GM19455 (cell line): ENCODE measurements around the gene MOGAT1.
"Not testable (repeated sequence)": the region's sequence is repeated elsewhere in the genome, so short reads cannot be mapped to it uniquely, and the experiment has no call there.

ENCODE experiments used
- ATAC-seq: cut with Tn5 transposase; IDR thresholded peaks from one replicate; pipeline ENCODE4 v1.9.1; 2021; ENCODE audit not compliant: unreplicated experiment

MOGAT1 gene

GRCh38 chr2:222708274-222708710, 36.8 kb downstream of the MOGAT1 start:
- no peak for ATAC-seq

DNA sequence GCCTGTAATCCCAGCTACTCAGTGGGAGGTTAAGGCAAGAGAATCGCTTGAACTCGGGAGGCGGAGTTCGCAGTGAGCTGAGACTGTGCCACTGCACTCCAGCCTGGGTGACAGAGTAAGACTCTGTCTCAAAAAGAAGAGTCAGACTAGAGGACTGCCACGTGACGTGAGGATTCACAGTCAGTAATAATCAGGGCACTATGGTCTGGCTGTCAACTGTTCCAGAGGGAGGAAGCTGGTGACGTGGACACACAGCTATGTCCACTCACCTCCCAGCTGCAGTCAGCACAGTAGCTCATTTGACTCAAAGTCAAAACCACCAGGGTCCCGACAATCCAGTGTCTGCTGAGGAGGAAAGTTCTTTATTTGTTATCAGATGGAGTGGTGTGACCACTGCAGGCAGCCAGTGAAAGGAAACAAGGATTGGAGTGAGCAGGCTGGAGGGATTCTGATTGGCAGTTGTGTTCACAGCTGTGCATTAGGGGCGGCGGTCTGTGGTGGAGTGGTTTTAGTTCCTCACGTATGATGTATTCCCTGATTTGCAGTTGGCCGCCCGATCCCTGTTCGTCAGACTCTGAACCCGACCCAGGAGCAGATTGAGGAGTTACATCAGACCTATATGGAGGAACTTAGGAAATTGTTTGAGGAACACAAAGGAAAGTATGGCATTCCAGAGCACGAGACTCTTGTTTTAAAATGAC, 37.9 kb downstream of the MOGAT1 start:
- no peak for ATAC-seq

GRCh38 chr2:222710736-222711135, 39.3 kb downstream of the MOGAT1 start:
- ATAC-seq, result no peak

DNA sequence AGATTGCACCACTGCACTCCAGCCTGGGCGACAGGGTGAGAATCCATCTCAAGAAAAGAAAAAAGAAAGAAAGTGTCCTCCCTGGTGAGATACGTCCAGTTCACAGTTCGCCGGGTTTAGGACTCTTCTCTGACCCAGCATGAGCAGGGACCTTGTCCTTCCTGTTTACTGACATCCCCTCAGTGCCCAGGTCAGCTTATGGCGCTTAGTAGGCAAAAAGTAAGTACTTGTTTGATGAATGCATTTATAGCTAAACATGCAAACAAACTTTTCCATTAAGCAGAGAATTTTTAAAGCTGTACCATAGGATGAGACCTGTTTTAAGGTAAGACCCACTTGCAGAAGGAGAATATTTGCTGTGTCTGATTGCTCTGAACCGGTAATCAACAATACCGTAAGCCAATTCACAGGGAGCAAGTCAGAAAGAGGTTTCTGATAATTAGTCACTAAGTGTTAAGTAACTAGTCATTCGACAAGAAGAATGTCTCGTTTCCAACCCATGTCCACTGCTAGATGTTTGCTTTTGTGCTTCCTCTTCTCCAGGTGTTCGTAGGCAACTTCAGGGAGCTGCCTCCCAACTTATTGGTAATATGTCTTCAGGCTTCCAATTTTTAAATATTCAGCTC, 40.0 kb downstream of the MOGAT1 start:
- ATAC-seq, result no peak

GRCh38 chr2:222713002-222713401, 41.5 kb downstream of the MOGAT1 start:
- ATAC-seq, result no peak

DNA sequence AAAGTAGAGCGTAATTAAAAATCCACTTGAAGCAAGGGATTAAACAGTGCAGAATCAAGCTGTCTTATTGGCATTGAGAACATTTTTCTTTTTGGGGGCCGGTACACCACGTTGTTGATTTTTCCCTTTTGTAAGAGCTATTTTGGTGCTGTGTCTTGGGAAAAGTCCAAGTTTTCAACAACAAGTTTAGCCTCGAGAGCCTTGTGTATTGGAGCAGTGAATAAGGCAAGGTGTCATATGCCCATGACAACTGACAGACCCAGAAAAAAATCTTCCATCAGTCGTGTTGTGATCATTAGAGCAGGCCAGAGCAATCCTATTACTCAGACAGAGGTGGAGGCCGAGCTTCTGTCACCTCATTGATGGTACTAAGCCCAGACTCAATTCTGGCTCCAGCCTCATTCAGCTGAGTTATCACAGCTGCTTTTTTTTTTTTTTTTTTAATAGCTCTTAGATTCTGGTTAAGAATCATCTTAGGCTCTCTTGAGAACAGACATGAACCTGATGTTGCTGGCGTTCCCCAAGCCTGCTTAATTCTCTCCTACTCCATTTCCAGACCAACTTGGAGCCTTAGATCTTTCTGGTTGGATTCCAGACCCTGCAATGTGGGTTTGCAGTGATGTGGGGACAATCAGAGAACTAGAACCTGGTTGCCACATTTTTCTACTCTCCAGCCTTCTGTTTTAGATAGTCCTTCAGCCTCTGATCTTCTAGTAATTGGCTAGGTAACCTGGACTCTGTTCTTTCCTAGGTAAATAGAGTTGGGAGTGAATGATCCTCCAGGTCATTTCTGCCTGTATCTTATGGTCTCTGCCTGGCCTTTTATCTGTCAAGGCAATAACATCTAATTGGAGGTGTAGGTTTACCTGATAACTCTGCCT, 43.1 kb downstream of the MOGAT1 start:
- ATAC-seq, result no peak

DNA sequence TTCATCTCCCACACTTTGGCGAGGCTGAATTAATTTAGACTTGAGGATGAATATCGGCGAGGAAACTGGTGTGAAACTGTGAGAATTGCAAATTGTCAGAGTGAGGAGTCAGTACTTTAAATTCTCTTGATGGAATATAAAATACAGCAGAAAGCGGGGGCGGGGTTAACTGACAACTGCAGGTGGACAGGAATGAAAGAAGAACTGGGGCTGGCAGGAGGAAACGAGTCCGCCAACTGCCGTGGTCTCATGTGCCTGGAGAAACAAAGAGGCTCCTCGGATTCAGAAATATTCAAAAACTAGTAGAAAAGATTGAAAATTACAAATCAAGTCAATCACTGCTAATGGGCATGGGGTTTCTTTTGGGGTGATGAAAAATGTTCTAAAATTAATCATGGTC, 44.3 kb downstream of the MOGAT1 start:
- peak; percentile 55 for ATAC-seq

DNA sequence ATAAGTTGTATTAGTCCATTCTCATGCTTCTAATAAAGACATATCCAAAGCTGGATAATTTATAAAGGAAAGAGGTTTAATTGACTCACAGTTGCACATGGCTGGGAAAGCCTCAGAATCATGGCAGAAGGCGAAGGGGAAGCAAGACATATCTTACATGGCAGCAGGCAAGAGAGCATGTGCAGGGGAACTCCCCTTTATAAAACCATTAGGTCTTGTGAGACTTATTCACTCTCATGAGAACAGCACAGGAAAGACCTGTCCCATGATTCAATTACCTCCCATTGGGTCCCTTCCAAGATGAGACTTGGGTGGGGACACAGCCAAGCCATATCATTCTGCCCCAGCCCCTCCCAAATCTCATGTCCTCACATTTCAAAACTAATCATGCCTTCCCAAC, 48.3 kb downstream of the MOGAT1 start:
- not testable (repeated sequence) for ATAC-seq

- not testable (repeated sequence) for ATAC-seq
Measured at GRCh38 chr2:222721597-222721996, 50.1 kb downstream of the MOGAT1 start.

GRCh38 chr2:222722327-222722946, 51.0 kb downstream of the MOGAT1 start:
- peak; percentile 92 for ATAC-seq

DNA sequence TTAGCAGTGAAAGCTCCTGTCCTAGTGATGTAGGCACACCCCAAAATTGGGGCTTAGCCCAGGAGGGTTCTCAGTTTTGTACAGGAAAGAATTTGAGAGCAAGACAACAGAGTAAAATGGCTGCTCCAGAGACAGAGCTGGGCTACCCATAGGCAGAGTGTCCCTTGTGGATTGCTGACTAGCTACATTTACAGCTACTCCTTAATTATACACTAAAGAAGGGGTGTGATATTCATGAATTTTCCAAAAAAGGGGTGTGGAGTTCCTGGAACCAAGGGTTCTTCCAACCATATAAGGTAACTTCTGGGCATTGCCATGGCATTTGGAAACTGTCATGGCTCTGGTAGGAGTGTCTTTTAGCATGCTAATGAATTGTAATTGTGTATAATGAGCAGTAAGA, 52.8 kb downstream of the MOGAT1 start:
- ATAC-seq, result no peak

DNA sequence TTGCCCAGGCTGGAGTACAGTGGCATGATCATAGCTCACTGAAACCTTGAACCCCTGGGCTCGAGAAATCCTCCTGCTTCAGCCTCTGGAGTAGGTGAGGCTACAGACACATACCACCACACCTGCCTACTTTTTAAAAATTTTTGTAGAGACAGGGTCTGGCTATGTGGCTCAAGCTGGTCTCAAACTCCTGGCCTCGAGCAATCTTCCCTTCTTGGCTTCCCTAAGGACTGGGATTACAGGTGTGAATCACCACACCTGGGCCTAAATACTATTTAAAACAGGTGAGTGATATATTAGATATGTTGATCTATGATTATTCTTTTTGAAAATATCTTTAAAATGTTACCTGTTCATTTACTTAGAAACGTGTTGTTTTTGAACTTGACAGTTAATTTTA, 57.2 kb downstream of the MOGAT1 start:
- no peak for ATAC-seq

DNA sequence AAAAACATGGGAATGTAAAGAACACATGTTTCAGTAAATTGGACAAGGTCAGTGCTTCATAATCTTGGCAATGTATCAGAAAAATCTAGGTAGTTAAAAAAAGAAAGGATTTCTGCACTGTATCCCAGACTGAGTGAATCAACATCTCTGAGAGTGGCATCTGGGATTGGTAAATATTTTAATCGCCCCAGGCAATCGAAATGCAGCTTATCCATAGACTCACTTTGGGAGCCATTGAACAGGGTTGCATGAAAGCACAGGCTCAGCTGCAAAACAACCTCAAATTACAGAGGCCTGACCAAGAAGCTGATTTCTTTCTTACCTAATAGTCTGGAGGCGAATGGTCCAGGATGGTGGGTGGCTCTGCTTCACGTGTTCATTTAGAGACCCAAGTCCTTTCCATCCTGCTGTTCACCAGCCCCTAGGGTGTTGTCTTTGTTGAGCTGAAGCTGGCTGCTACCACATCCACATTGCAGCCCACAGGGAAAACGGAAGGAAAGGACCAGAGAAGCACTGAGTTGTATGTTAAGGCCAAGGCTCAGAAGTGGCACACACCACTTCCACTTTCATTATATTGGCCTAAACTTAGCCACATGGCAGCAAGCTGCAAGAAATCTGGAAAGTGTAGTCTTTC, 59.0 kb downstream of the MOGAT1 start:
- peak; percentile 46 for ATAC-seq

DNA sequence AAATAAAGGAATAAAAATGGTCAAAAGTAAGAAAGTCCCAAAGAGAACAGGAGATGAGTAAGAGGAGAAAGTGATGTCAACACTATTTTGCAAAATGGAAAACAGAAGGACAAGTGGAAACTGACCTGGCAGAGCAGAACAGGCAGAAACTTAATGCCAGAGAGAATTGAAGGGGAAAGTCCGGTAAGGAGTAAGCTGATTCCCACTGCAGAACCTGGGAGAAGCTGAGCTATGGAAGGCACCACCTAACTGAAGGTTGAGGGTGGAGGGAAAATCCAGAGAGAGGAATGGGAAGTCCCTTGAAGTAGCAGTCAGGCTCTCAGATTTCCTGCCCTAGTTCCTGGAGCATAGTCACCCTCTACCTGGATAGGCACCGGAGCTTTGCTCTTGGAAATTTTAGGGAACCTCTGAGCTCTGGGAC, 59.8 kb downstream of the MOGAT1 start:
- no peak for ATAC-seq

GRCh38 chr2:222732489-222733178, 61.2 kb downstream of the MOGAT1 start:
- ATAC-seq, result no peak

DNA sequence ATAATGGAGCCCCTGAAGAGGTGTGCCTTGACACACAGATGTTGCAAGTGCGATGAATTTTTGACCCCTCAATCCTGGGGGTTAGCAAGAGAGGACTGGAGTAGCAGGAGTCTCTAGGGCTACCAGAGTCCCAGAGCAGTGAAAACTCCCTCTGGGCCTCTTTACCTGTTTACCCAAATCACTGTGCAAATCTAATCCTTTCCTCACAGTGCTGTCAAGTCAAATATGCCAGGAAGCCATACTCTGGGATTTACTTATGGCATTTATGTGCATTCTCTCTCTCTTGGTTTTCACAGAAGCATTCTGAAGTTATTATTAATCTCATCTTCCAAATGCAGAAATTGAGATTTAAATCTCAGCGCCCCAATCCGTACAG, 62.0 kb downstream of the MOGAT1 start:
- no peak for ATAC-seq

DNA sequence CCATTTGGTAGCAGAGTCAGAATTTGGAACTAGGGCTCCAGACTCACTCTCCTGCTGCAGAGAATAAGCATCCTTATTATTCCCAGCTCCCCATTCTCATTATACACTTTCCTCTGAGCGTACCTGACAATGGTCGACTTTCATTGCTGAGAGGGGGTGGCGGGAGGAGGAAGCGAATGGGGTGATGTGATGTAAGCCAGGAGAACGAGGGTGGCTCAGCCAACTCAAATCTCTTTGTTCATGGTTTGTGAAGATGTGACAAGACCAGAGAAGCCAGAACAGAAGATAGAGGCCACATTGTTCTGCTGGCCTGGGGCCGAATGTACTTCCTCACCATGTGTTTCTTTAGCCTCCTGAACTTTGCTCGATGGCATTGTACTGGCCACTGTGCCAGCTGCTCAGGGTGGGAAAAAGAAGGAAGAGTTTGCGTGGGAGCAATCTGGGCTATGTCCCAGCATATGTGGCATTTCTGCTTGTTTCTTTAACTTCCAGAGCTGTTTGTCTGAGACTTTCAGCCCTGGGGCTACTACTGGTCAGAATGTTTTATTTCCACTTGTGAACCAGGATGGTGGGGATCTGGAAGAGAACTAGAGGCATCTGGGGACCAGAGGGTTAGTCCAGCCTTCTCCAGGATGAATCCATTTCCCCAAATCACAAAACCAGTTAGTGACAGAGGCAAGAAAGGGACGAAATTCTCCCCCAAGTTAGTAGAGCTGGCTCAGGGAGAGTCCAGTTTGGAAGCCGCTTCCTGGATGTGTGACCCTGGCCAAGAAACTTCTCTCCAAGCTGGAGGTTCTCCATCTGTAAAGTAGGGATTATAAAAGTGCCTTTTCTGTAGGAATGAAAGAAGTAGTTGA, 62.6 kb downstream of the MOGAT1 start:
- ATAC-seq, result no peak

DNA sequence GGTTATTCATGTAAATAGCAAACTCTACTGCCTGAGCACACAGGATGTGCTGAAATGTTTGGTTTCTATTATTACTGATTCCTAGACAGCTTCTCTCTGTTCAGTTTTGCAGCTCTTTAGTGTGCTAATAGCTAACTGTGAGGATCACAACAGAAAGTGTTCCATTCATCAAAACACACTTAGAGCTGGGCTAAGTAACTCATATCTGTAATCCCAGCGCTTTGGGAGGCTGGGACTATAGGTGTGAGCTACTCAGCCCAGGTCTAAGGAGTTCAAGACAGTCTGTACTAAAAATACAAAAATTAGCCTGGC, 63.2 kb downstream of the MOGAT1 start:
- ATAC-seq, result peak; percentile 77

GRCh38 chr2:222736301-222736700, 64.8 kb downstream of the MOGAT1 start:
- ATAC-seq, result no peak

GRCh38 chr2:222736924-222737323, 65.5 kb downstream of the MOGAT1 start:
- no peak for ATAC-seq
